Activated naive CD4-positive, alpha-beta T cell (primary cell): ENCODE measurements around the gene PIK3R5.
"Not testable (repeated sequence)": the region's sequence is repeated elsewhere in the genome, so short reads cannot be mapped to it uniquely, and the experiment has no call there.

Experiments
- DNase-seq, 4 experiments: peaks; one replicate each; lab custom pipeline; 2025; lab: John Stamatoyannopoulos, UW

The PIK3R5 gene, protein sequence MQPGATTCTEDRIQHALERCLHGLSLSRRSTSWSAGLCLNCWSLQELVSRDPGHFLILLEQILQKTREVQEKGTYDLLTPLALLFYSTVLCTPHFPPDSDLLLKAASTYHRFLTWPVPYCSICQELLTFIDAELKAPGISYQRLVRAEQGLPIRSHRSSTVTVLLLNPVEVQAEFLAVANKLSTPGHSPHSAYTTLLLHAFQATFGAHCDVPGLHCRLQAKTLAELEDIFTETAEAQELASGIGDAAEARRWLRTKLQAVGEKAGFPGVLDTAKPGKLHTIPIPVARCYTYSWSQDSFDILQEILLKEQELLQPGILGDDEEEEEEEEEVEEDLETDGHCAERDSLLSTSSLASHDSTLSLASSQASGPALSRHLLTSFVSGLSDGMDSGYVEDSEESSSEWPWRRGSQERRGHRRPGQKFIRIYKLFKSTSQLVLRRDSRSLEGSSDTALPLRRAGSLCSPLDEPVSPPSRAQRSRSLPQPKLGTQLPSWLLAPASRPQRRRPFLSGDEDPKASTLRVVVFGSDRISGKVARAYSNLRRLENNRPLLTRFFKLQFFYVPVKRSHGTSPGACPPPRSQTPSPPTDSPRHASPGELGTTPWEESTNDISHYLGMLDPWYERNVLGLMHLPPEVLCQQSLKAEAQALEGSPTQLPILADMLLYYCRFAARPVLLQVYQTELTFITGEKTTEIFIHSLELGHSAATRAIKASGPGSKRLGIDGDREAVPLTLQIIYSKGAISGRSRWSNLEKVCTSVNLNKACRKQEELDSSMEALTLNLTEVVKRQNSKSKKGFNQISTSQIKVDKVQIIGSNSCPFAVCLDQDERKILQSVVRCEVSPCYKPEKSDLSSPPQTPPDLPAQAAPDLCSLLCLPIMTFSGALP

DNA sequence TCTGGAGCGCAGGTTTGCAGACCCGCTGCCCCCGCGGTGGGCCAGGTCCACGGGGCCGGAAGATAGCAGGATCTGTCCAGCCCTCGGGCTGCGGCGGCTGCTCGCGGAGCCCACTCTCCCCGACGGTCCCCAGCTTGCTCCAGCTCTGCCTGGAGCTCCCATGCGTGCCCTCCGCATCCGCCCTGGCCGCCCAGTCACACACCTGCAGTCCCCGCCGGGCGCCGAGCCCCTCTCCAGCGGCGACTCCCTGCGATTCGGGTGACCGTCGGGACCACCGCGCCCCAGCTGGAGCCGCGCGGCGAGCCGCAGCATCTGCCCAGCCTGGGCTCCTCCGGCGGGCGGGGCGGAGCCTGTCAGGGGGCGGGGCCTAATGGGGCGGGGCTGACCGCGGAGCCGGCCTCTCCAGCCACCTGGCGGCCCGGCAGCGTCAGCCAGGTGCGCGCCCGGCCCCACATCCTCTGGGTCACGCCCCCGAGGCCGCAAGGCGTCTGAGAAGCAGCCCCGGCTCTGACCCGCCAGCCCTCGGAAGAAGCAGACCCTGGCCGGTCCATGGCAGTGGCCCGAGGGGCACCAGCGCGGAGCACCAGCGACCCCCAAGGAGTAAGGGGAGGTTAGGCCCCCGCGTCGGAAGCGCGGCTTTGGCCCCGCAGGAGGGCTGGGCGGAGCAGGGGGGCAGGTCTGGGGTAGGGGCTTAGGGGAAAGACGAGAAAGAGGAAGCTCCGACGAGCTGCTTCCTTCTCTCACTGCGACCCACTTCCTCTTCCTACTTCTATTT, at the start of gene PIK3R5:
Gene PIK3R5 (minus strand): TSS at position 314 of the 775 bp plus-strand sequence. CDS start 54,213 bp downstream, outside the sequence.
- peak; percentile 51 to 80 (median 60) for DNase-seq

DNA sequence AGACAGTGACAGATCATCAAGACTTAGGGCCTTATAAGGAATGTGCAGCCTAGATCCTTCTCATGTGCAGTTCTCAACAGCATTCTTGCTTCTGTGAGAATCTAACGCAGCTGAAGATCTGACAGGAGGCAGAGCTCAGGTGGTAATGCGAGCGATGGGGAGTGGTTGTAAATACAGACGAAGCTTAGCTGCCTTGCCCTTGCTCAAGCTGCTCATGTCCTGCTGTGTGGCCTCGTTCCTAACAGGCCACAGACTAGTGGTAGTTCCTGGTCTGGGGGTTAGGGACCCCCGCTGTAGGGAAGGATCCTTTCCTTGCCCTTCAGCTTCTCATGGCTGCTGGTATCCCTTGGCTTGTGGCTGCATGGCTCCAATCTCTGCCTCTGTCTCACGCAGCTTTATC, 45.5 kb upstream of the PIK3R5 start:
- no peak for DNase-seq

DNA sequence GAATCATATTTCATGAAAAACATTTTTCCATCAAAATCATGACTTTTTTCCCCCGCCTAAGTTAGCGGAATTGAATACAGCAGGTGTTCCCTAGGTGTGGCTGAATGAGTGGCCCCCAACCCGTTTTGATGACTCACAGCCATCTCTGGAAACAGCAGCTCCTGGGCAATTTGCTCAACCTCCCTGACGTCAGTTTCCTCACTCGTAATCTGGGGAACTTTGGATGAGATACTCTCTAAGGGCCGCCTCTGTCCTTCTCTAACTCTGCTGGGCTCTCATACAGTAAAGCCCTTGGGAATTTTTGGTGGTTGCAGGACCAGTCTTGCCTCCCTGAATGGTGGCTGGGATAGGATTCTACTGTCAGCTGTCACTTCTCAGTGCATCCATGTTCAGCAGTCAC, 44.2 kb upstream of the PIK3R5 start:
- no peak for DNase-seq

DNA sequence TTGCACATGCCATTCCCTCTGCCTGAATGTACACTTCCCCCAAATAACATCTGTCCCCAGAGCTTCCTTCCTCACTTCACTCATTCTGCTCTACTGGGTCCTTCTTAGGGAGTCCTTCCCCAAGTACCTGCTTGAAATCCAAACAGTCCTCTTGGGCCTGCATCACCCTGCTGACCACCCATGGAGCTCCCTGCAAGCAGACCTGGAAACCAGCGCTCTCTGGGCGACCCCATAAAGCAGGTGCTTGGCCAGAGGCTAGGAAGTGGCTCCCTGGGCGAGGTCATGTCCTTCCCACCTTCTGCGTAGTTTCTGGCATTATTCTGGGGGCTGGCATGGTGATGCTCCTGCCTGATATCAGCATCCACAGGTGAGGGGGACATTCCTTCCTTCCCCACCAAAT, 43.6 kb upstream of the PIK3R5 start:
- DNase-seq, result no peak

DNA sequence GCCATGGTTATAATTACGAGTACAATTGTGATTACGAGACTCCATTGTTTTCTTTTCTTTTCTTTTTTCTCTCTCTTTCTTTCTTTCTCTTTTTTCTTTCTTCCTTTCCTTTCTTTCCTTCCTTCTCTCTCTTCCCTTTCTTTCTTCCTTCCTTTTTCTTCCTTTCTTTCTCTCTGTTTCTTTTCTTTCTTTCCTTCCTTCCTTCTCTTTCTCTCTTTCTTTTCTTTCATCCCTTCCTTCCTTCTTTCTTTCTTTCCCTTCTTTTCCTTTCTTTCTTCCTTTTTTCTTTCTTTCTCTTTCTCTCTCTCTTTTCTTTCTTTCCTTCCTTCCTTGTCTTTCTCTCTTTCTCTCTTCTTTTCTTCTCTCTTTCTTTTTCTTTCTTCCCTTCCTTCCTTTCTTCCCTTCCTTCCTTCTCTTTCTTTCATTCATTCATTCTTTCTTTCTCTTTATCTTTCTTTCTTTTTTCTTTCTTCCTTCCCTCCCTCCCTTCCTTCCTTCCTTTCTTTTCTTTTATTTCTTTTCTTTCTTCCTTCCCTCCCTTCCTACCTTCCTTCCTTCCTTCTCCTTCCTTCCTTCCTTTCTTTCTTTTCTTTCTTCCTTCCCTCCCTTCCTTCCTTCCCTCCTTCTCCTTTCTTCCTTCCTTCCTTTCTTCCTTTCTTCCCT, 41.7 kb upstream of the PIK3R5 start:
- DNase-seq, result no peak

DNA sequence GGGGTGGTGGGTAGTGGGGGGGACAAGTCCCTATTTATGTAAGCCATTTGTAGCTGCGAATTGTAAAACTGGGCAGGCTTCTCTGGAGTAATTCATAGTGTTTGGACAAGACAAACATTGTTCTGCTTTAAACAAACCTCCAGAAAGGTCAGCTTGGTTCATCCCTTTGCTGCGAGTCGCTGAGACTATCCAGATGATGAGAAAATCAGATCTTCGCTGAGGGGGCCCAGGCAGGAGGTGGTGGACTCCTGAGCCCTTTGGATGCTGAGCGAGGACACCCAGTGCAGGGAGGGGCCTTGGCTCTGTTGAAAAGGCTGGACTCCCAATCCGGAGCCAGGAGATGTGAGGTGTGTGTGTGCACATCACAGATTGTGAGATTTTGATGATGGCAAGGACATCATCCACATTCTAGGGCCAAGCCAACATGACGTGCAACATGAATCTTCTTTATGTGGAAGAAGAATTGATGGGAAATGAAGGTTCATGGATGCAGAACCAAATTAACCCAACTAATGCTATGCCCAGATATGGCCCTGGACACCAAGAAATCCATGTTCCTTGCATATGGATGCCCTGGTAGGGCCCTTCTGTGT, 40.8 kb upstream of the PIK3R5 start:
- no peak for DNase-seq

DNA sequence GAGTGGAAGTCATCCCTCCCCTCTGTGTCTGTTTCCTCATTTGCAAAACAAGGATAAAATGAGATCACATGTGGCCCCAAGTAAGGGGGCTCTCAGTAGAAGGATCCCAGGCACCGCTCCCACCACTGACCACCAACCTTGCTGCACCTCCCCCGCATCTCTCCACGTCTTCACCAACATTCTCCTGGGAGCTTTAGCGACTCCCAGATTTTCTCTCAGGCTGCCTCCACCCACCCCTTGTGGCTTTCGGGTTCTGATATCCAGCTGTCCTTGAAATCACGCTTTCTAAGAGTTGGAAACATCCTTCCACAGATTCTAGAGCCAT, 39.4 kb upstream of the PIK3R5 start:
- DNase-seq, result no peak

DNA sequence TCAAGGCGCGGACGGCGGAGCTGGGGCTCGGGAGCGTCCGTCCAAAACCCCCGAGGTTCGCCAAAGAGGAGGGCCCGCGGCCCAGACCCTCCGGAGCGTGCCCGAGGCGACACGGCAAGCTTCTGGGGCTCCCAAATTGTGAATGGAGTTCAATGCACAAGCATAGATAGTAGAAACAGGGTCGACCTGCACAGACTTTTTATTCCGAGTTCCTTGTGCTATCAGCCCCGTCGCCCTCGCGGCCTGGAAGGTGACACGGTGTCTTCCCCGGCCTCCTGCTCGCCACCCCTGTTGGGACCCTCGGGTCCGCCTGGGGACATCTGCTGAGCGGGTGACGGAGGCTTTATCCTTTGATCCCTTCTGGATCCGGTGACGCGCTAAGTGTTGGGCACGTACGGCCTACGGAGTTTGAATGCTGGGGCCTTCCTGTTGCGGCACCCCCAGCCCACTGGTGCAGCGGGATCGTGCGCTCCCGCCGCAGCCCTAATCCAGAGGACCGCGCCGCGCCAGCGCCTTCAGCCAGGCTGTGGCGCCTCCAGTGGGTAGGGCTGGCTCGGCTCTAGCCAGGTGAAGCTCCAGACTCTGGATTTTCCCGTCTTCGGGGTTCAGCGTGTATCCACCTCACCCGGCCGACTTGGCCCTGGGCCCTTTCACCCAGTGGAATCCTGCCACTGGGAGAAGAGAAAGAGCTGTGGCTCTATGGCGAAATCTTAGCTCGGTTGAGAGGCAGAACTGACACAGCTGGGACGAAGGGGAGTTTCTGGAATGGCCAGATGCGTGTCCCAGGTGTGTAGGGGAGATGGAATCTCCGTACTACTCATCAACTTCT, 38.8 kb upstream of the PIK3R5 start:
- no peak for DNase-seq

DNA sequence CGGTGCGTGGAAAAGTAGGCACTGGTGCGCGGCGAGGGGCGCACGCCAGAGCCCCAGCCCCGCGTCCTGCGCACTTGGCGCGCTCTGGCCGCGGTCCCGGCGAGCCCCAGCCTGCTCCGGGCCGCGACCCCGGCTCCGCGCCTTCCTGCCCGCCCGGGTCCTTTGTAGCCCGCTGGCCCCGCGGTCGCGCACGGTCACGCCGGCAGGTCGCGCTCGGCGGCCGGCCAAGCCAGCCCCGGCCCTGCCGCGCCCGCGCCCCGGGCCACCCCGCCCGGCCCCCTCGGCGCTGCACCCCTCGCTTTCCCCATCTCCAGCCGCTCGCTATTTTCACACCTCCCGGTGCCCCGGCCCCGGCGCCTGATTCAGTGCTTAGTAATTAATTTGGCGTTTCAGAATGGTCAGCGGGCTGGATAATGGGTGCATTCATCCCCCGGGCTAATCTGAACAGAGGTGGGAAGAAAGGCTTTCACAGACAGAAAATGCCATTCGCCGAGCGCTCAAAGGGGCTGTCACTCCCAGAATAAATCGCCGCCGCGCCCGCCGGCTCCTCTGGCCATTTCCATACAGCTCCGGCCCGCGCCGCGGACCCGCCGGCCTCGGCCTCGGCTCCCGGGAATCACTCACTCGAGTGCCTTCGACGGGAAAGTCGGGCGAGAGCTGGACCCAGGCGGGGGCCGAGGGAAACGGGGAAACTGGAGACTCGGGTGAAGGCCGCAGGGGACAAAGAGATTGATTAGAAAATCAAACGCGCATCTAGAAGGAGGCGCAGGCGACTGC, 38.0 kb upstream of the PIK3R5 start:
- DNase-seq, result no peak

DNA sequence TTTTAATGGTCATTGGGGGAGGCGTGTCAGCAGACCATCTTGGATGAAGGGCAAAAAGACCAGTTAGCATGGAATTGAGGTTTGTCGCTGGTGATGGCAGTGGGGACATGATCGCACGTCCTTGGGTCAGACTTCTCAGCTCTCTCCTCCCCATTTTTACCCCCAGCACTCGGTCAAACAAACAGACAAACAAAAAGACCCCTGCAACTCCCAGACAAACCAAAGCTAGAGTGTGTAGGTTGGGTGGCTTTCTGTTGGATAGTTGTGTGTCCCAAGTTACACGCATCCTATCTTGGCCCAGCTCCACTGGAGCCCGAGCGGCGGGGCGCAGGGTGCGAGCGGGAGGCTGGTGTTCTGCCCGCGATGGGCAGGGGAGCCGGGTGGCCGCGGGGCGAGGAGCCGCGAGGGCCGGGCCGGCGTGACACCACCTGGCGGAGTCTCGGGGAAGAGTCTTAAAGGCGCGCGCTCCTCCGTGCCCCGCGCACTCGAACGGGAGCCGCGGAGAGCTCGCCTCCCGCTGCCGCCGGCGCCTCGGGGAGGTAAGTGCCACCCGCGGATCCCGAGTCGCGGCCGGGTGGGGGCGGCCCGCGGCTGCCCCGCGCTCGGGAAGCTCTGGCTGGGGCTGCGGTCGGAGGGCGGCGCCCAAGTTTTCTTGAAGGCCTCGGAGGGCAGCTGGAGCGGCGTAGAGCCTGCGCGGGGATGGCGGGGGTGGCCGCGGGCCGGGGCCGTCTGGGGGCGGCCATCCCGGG, 37.3 kb upstream of the PIK3R5 start:
- DNase-seq, result no peak

DNA sequence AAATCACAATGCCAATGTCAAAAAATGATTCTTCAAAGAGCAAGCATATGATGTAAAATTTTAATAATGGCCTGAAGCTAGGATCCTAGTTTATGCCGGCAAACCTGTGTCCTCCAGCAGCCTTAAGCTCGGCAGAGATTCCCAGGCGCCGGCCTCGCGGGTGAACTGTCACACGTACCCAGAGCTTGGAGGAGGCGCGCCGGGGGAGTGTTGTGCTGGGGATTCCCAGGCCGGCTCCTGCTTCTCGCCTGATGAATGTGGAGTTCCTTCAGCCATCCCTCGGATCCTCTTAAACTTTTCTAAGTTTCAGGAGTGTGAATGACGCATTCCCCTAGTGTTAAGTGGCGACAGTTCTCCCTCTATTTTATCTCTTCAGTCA, 36.7 kb upstream of the PIK3R5 start:
- DNase-seq, result no peak

DNA sequence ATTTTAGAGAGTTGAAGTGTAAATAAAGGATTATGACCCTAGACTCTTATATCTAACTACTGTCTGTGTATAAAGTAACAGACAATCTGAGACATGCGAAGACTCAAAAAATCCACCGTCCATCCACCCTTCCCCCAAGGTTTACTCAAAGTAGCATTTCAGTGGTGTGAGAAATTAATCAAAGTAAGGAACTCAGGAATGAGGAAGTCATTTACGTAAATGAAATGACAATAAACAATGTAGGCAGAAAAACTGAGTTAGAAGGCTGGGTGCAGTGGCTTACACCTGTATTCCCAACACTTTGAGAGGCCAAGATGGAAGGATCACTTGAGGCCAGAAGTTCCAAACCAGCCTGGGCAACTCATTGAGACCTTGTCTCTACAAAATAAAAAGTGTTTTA, 36.1 kb upstream of the PIK3R5 start:
- DNase-seq, result no peak

DNA sequence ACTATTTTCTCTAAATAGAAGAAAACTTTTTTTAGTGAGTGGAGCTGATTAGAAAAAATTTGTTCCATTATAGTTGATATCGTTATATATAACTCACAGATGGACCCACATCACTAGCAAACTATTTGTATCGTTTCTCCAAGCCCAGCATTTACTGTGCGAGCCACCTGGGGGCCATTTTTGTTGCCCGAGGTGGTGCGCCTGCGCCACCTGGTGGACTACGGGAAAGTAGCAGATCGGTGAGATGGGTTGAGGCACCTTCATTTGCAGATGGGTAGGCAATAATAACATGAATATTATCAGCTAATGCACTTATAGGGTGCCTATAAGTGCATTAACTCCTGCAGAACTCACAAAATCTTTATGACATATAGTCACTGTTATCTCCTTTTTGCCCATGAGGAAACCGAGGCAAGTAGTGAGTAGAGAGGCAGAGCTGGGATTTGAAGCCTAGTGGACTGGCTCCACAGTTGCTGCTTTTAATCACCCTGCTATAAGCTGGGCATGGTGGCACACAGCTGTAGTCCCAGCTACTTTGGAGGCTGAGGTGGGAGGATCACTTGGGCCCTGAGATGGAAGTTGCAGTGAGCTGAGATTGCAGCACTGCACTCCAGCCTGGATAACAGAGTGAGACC, 32.6 kb upstream of the PIK3R5 start:
- DNase-seq, result peak; percentile 52 to 72 (median 61)

DNA sequence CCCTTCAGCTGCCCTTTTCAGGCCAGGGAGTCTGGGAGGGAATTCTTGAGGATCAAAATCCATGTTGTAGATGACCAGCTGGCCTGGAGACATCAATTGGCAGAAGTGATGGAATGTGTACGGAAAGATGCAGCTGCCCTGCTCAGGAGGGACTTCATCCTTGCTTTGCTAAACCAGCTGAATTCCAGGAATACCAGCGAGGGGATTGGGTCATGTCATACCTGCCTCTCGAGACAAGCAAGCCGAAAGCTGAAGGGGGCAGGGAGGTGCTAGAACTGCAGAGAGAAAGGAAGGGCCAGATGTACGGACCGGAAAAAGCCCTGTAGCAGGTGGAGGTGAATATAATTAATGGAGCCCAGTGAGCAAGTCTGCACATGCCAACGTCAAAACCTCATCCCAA, 30.2 kb upstream of the PIK3R5 start:
- no peak for DNase-seq

DNA sequence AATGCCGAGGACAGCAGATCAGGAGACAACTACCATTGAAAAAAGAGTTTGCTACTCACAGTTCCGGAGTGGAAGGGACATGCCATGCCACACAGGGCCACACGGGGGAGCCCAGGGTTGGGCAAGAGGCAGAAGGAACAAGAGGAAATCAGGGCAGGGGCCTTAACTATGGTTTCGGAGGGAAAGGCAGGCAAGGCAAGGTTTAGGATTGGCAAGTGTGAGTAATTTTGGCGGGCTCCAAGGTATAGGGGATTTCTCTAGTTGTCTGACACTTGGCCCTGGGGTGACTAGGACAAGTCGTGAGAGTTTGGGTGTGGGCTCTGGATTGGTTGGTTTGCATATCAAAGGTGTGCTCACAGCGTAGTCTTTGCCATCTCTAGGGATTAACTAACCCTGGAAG, 28.8 kb upstream of the PIK3R5 start:
- DNase-seq, result peak; percentile 11 to 55 (median 28)

DNA sequence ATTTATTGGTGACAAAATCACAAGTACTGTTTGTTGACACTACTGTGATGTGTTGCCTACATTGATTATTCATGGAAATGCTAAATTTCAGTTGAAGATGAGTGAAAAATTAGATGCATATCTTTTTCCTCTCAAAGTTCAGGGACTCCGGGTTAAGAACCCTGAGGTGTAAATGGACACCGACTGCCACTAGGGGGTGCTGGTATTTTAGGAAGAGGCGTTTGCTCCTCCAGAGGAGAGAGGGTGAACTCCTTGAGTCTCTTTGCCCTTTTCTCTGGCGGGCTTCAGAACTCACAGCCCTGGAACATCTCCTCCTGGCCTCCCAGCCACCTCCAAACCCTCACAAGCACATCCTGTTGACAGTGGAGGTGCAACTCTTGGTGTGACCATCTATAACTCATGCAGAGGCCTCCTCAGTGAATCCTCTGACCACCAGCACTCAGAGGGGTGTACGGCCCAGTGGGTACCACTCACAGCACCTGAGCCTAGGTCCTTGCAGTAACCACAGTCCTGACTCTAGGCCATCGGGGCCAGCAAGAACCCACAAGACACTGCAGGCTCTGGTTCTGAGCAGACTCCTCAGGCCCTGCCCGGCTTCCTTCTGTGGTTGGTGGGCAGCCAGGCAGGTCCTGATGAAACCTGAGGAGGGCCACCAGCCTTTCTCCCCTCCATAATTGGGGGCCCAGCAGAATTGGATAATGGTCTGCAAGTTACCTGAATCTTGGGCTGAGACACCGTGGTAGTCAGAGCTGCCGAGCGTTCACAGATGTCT, 26.2 kb upstream of the PIK3R5 start:
- DNase-seq, result peak in 3 of 4 experiments; percentile 7 to 50 (median 18)

DNA sequence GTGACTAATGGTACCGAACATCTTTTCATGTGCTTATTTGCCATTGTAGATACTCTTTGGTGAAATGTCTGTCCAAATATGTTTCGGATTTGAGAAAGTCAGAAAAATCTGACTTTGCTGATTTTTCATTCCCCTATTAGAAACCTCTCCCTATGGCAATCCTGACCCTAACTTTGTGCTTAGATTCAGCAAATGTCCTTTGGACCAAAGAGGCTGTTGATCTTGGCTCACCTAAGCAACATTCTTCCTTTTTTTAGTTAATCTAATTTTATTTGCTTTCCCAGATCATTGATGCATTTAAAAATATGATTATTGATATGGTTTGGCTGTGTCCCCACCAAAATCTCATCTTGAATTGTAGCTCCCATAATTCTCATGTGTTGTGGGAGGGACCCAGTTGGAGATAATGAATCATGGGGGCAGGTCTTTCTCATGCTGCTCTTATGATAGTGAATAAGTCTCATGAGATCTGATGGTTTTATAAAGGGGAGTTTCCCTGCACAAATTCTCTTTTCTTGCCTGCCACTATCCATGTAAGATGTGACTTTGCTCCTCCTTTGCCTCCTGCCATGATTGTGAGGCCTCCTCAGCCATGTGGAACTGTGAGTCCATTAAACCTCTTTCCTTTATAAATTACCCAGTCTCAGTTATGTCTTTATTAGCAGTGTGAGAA, 22.9 kb upstream of the PIK3R5 start:
- DNase-seq, result not testable (repeated sequence)
